Stimulated activated CD4-positive, alpha-beta T cell treated with anti-CD3 and anti-CD28 coated beads, Interleukin-15, amount 100 ng/mL, for 48 hours (primary cell): ENCODE measurements around the gene PKDREJ.
"Not testable (repeated sequence)": the region's sequence is repeated elsewhere in the genome, so short reads cannot be mapped to it uniquely, and the experiment has no call there.

ENCODE experiments used
- DNase-seq, 2 donors: peaks; one replicate each; pipeline ENCODE4 v3.0.0-alpha.2; 2020; ENCODE audit warnings: low read depth in 2 of 2

Gene PKDREJ, protein sequence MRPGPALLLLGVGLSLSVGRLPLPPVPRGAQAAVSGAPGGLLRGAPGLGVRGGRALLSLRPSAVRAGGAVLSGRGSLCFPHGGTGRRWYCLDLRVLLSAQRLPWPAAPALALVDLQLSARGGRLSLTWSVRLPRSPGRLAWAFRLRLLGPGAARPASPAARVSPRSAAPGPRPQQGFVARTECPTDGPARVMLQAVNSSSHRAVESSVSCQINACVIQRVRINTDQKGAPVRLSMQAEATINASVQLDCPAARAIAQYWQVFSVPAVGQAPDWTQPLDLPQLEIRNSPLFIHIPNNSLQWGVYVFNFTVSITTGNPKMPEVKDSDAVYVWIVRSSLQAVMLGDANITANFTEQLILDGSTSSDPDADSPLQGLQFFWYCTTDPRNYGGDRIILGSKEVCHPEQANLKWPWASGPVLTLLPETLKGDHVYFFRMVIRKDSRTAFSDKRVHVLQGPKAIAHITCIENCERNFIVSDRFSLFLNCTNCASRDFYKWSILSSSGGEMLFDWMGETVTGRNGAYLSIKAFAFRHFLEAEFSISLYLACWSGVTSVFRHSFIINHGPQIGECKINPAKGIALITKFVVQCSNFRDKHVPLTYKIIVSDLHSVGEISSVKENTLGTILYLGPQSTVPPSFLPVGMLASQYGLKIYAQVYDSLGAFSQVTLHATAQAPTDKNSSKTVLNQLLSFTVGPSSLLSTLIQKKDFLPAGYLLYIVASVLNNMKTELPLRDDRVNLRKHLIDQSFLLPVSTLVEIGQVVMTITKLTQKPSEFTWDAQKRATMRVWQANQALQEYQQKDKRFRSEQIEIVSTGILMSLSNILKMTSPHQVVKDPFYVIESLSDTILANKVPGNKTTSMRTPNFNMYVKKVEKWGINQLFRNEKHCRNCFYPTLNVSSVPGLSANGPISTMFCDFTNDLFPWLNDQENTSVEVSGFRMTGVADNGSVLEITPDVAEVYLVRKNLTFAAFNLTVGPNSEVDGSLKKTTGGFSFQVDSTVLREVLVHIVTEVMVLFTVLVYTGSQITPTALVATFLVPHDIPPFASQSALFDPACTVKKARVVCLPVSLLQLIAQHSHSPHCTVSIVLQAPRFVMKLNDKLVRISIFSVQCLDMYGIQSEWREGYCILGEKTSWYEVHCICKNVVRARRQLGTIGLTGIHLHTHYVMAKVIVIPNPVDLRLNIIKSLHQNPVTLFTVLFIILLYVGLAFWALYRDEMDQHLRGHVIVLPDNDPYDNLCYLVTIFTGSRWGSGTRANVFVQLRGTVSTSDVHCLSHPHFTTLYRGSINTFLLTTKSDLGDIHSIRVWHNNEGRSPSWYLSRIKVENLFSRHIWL (N-terminal part only)

DNA sequence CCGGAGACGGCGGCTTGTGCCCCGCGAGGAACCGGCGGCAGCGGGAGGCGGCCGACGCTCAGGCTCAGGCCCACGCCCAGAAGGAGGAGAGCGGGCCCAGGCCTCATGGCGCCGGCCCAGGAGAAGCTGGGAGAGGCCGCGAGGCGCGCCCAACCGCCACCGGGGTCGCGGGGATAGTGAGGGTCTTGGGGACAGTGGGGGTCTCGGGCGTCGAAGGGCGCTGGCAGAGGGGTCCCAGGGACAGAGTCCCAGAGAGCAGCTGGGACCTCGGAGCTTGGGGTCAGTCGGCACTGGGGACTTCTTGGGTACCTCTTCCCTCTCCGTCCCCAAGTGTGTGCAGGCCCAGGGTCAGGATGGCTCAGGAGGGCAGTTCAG lies at the start of gene PKDREJ:
PKDREJ (minus strand) TSS at position 128 of the 375 bp plus-strand sequence; CDS start at position 107, 21 bp downstream.
- no peak for DNase-seq

GRCh38 chr22:46312848-46313247 lies 49.7 kb upstream of the PKDREJ start:
- DNase-seq: not testable (repeated sequence)

GRCh38 chr22:46312056-46312455 lies 48.9 kb upstream of the PKDREJ start:
- no peak for DNase-seq

DNA sequence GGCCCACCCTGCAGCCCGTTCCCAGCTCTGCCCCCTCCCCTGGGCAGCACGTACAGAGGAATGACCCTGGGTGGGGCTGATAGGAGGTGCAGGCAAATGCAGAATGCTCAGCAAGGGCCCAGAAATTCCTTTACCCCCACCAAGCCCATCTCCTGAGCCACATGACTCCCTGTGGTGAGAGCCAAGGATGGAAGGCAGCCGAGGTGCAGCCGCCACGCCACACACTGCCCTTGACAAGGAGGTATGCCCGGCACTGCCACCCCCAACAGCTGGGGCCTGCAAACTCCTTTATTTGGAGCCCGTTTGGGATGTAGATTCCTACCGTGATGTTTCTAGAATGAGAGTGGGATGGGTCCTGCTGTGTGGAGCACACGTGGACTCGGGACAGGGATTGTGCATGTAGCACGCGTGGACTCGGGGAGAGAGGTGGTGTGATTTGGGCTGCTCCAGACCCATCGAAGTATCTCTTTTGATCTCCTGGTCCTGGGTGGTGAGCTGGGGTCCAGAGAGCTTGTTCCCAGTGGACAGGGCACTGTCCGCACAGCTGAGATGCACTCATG lies 46.5 kb upstream of the PKDREJ start:
- no peak for DNase-seq

DNA sequence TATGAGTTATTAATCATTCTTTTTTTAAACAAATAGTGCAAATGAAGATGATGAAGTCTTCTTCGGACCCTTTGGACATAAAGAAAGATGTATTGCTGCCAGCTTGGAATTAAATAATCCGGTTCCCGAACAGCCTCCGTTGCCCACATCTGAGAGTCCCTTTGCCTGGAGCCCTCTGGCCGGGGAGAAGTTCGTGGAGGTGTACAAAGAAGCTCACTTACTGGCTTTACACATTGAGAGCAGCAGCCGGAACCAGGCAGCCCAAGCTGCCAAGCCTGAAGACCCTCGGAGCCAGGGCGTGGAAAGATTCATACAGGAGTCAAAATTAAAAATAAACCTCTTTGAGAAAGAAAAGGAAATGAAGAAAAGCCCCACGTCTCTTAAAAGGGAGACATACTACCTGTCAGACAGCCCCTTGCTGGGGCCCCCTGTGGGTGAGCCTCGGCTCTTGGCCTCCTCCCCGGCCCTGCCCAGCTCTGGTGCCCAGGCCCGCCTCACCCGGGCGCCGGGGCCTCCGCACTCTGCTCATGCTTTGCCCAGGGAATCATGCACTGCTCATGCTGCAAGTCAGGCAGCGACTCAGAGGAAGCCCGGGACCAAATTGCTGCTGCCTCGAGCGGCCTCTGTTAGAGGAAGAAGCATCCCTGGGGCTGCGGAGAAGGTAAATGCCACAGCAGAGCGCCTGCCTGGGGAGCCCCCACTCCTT lies 45.3 kb upstream of the PKDREJ start:
- DNase-seq: no peak

DNA sequence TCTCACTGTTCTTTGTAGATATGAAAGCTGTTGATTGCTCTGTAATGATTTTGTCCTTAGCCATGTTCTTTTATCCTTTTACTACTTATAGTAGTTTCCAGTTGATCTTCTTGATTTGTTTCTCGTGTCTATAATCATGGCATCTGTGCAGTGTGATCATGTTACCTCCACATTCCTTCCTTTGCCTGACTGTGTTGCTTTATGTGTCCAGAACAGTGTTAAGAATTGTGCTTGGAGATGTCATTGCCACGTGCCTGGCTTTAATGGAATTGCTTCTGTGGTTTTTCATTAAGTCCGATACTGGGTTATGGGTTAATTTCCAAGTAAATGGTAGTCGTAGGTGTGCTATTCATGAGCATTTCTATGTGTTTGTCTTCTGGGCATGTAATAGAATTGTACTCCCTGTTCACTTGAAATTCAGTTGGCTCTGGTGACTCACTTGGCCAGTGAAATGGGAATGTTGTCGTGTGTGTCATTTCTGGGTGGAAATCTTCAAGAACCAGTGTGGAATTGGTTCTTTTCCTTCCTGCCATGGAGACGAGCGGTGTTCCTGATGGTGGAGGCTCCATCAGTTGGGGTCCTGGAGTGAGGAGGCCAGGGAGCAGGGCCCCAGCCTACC lies 40.3 kb upstream of the PKDREJ start:
- DNase-seq: no peak

DNA sequence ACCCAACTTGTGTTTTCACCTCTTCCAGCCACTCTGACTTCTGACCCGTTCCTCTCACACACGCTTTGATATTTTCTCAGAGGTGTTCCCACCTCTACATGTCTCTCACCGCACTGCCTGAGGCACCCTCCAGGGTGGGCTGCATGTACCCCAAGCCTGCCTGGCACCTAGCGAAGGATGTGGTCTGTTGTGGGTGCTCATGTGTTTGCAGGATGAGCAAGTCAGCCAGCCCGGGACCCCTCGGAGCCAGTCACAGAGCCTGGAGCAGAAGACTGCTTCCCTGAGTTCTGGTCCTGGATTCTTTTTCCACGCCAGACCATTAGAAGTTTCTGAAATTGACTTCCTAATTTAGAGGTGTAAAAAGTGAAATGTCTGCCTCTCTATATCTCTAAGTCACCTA lies 37.3 kb upstream of the PKDREJ start:
- DNase-seq: no peak

- no peak for DNase-seq
Observed at GRCh38 chr22:46299101-46299500, 36.0 kb upstream of the PKDREJ start.

GRCh38 chr22:46297151-46297812 lies 34.1 kb upstream of the PKDREJ start:
- no peak for DNase-seq

- peak; percentile 95 to 98 for DNase-seq
Observed at GRCh38 chr22:46296257-46297150, 33.4 kb upstream of the PKDREJ start, which contains the start of gene GTSE1. TSS of gene GTSE1 (plus strand) at chr22:46296870. CDS start at chr22:46297401, 531 bp downstream.

GRCh38 chr22:46295277-46295971 lies 32.3 kb upstream of the PKDREJ start:
- no peak for DNase-seq

- no peak for DNase-seq
Observed at GRCh38 chr22:46294784-46295183, 31.6 kb upstream of the PKDREJ start.

DNA sequence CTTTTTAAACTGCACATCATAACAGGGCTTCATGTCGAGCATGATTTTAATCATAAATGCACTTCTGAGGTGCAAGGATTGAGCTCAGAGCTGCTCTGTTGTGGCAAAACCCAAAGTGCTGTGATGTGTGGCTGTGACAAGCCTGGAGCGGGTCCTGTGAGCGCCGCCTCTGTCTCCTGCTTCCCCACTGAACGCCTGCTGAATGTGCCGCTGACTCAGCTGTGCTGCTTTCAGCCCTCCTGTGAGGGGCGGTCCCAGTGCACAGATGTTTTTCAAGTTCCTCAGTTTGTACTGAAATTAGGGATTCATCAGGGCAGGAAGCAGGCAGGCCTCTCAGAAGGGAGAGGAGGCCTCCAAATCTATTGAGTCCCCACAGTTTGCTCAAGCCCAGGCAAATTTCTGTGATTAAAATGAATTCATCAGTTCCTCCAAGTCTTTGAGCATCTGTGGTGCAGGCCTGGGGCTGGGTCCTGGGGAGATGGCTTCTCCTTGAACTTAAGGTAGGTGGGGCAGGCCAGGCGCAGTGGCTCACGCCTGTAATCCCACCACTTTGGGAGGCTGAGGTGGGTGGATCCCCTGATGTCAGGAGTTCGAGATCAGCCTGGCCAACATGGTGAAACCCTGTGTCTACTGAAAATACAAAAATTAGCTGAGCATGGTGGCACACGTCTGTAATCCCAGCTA lies 30.6 kb upstream of the PKDREJ start:
- no peak for DNase-seq

- no peak for DNase-seq
Observed at GRCh38 chr22:46292732-46293131, 29.6 kb upstream of the PKDREJ start.

- DNase-seq: no peak
Observed at GRCh38 chr22:46292173-46292572, 29.0 kb upstream of the PKDREJ start.

GRCh38 chr22:46290843-46291785 lies 28.0 kb upstream of the PKDREJ start:
- DNase-seq: no peak
